ENCODE measurements around the gene ZNF398. TPM values are rescaled to one million over a fixed set of nuclear protein-coding genes. Genes with fewer than 3 reads are reported as not detected.

Gene ZNF398
- total and polyA plus RNA-seq, 9 of the 15 experiments (the other 6 are each of a cell fraction or from before 2014, with no cell fraction given), result 4.0 to 18.6 (median 10.4) TPM

DNA sequence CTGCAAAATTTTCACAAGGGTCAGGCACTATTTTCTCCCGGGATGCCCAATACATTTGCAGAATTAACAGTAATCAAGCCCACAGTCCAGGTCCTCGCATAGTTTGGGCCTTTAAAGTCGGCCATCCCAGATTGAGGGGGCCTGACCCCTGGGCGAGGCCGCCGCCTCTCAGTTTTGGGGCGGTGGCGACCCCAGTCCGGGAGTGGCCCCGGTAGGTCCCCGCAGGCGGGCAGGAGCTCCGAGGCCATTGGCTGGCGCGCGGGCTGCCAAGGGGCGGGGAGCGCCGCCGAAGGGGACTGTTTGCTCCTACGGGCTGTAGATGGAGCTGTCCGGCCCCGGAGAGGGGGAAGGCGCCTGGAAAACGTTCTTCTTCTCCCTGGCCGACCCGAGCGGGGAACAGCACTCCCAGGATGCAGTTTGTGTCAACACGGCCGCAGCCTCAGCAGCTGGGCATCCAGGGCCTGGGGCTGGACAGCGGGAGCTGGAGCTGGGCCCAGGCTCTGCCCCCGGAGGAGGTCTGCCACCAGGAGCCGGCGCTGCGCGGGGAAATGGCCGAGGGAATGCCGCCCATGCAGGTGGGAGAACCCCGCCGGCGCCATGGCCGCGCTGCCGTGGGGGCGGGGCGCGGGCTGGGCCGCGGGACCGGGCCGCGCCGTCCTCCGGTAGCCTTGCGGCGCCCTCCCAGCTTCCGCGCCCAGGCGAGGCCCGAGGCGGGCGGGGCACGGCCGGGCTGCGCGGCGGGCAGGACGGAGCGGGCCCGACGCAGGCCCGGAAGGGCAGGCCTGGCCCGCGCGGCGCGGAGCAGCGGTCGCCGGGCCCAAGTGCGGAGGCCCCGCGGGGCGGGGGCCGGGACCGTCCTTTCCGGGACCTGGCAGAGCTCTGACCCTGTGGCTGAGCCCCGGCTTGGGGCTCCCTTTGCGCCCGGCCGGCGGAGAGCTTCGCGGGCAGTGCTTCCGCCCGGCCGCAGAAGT is 48.2 kb downstream of the ZNF398 start, which contains the start of gene ZNF282 (continued):
- TF ChIP-seq JUND (IDR thresholded peaks at IDR 0.05; ENCODE audit: borderline replicate concordance, low read depth, low read length) (peak; percentile 70), JUND (tag; IDR thresholded peaks at IDR 0.05; ENCODE audit: borderline replicate concordance, low read depth, low read length) (no peak), SRF (CRISPR knock-in tag; IDR thresholded peaks at IDR 0.05) (peak in 1 of 2 experiments; percentile 67; a peak in 2 of 4 replicates), HEY1 (CRISPR knock-in tag; IDR thresholded peaks at IDR 0.05; ENCODE audit: borderline replicate concordance) (no peak), NR2C2 (CRISPR knock-in tag; IDR thresholded peaks at IDR 0.05) (peak; percentile 62; the same call in 1 of the 2 replicates), NR2C2 (tag; IDR thresholded peaks at IDR 0.05) (peak; percentile 64), CHD1 (IDR thresholded peaks at IDR 0.05; ENCODE audit: low read length) (peak; percentile 98), KDM5B (IDR thresholded peaks at IDR 0.05; ENCODE audit: insufficient replicate concordance, low read depth, low read length) (peak; percentile 96), SIN3B (IDR thresholded peaks at IDR 0.05; ENCODE audit: low read depth) (peak; percentile 89), KDM4B (IDR thresholded peaks at IDR 0.05; ENCODE audit: borderline replicate concordance in 2 of 2, low read depth in 1 of 2) (peak in 1 of 2 experiments; percentile 54; a peak in 1 of 4 replicates), BRD9 (IDR thresholded peaks at IDR 0.05; ENCODE audit: low read depth, partially characterized antibody) (no peak), BHLHE40 (IDR thresholded peaks at IDR 0.05; ENCODE audit: low read length) (peak; percentile 60; the same call in 1 of the 2 replicates), HDGF (IDR thresholded peaks at IDR 0.05) (no peak), POLR2G (IDR thresholded peaks at IDR 0.05; ENCODE audit: low read depth, low read length) (peak; percentile 98), SMARCA4 (IDR thresholded peaks at IDR 0.05) (0 out of 2 replicates have a peak, but pooled peaks have one; percentile 35)
- TF ChIP-seq, protein P1, sequence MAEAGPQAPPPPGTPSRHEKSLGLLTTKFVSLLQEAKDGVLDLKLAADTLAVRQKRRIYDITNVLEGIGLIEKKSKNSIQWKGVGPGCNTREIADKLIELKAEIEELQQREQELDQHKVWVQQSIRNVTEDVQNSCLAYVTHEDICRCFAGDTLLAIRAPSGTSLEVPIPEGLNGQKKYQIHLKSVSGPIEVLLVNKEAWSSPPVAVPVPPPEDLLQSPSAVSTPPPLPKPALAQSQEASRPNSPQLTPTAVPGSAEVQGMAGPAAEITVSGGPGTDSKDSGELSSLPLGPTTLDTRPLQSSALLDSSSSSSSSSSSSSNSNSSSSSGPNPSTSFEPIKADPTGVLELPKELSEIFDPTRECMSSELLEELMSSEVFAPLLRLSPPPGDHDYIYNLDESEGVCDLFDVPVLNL (CRISPR knock-in tag; IDR thresholded peaks at IDR 0.05; ENCODE audit: low read depth), result 0 out of 2 replicates have a peak, but pooled peaks have one; percentile 15
- TF ChIP-seq, protein P2, sequence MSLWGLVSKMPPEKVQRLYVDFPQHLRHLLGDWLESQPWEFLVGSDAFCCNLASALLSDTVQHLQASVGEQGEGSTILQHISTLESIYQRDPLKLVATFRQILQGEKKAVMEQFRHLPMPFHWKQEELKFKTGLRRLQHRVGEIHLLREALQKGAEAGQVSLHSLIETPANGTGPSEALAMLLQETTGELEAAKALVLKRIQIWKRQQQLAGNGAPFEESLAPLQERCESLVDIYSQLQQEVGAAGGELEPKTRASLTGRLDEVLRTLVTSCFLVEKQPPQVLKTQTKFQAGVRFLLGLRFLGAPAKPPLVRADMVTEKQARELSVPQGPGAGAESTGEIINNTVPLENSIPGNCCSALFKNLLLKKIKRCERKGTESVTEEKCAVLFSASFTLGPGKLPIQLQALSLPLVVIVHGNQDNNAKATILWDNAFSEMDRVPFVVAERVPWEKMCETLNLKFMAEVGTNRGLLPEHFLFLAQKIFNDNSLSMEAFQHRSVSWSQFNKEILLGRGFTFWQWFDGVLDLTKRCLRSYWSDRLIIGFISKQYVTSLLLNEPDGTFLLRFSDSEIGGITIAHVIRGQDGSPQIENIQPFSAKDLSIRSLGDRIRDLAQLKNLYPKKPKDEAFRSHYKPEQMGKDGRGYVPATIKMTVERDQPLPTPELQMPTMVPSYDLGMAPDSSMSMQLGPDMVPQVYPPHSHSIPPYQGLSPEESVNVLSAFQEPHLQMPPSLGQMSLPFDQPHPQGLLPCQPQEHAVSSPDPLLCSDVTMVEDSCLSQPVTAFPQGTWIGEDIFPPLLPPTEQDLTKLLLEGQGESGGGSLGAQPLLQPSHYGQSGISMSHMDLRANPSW (CRISPR knock-in tag; IDR thresholded peaks at IDR 0.05), result peak; percentile 94; the same call in 1 of the 2 replicates
- TF ChIP-seq, protein P3, sequence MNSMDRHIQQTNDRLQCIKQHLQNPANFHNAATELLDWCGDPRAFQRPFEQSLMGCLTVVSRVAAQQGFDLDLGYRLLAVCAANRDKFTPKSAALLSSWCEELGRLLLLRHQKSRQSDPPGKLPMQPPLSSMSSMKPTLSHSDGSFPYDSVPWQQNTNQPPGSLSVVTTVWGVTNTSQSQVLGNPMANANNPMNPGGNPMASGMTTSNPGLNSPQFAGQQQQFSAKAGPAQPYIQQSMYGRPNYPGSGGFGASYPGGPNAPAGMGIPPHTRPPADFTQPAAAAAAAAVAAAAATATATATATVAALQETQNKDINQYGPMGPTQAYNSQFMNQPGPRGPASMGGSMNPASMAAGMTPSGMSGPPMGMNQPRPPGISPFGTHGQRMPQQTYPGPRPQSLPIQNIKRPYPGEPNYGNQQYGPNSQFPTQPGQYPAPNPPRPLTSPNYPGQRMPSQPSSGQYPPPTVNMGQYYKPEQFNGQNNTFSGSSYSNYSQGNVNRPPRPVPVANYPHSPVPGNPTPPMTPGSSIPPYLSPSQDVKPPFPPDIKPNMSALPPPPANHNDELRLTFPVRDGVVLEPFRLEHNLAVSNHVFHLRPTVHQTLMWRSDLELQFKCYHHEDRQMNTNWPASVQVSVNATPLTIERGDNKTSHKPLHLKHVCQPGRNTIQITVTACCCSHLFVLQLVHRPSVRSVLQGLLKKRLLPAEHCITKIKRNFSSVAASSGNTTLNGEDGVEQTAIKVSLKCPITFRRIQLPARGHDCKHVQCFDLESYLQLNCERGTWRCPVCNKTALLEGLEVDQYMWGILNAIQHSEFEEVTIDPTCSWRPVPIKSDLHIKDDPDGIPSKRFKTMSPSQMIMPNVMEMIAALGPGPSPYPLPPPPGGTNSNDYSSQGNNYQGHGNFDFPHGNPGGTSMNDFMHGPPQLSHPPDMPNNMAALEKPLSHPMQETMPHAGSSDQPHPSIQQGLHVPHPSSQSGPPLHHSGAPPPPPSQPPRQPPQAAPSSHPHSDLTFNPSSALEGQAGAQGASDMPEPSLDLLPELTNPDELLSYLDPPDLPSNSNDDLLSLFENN (IDR thresholded peaks at IDR 0.05; ENCODE audit: low read depth in 2 of 2, low read length in 2 of 2), result 0 out of 4 replicates have a peak, but pooled peaks of 1 of the 2 experiments have one; percentile 61

All from K562 (cell line).